Measurements from ENCODE around the gene HSD17B12. TPM values are rescaled to one million over a fixed set of nuclear protein-coding genes. Genes with fewer than 3 reads are reported as not detected.

The HSD17B12 gene
- total and polyA plus RNA-seq, 2 of the 13 experiments (the other 11 are each of a cell fraction or from before 2014, with no cell fraction given) = 50.3 to 117 TPM

- no peak for FAIRE-seq
- H4K20me1 ChIP-seq (ENCODE audit: insufficient read depth, low read length) = peaks cover 29% of the 10 kb centered on the region
- no peaks in the 10 kb centered on the region for H3K27me3 ChIP-seq (ENCODE audit: control insufficient read depth in 1 of 2, insufficient read depth in 2 of 2, low read length in 2 of 2)
- H3K9me3 ChIP-seq (ENCODE audit: low read length) = no peaks in the 10 kb centered on the region
- TF ChIP-seq NFE2L2 (IDR thresholded peaks at IDR 0.05; ENCODE audit: low read length) = peak; percentile 53; the same call in 1 of the 2 replicates
- no peak for TF ChIP-seq NCOR1 (IDR thresholded peaks at IDR 0.05; ENCODE audit: borderline replicate concordance, low read length)
- no peak overlapping the region for H2AFZ ChIP-seq (ENCODE audit: low read length)
- H3K36me3 ChIP-seq (replicated peaks in 1 of 2; ENCODE audit: control insufficient read depth in 1 of 2, insufficient read depth in 2 of 2, low read length in 2 of 2) = peaks cover 2 to 33% of the 10 kb centered on the region in 2 experiments; a peak in 4 of 5 replicates
- in situ Hi-C loops (cut with HindIII; ENCODE audit: extremely low pct_ligation_motif_present, low pct_unique_long_range_greater_than_20kb) (no loop called here), intact Hi-C loops (cut with micrococcal nuclease; ENCODE audit: unreplicated experiment) (no loop called here)
- DNase-seq (ENCODE audit: low spot score) = no peak
- H3K79me2 ChIP-seq (ENCODE audit: insufficient read depth, low read length) = peaks cover 78% of the 10 kb centered on the region
- POLR2A ChIA-PET = no interaction called here
- no peak overlapping the region for H3K4me2 ChIP-seq (ENCODE audit: low read depth, low read length)
- no peak overlapping the region for H3K27ac ChIP-seq (ENCODE audit: extremely low read length, insufficient read depth, low read length)
- WGBS (ENCODE audit: low lambda C conversion rate) = 92% methylated on average over 1 of the region's 1 CpG
- H3K4me3 ChIP-seq (replicated peaks in 1 of 3; ENCODE audit: insufficient read depth in 1 of 3, low read depth in 2 of 3, low read length in 3 of 3) = no peak overlapping the region
- no peak overlapping the region for H3K9ac ChIP-seq (ENCODE audit: insufficient read depth, low read depth, low read length)
- no TSS peak for BruUV-seq (replicated peaks)
- H3K4me1 ChIP-seq (ENCODE audit: insufficient read depth, low read length) = peaks cover 11% of the 10 kb centered on the region; the same call in 1 of the 2 replicates
- no peak for ATAC-seq
- CTCF ChIA-PET (ENCODE audit: low intra/inter-chr PET ratio, low total read pairs) = no interaction called here
Measured at GRCh38 chr11:43691806-43692205, 11.3 kb downstream of the HSD17B12 start.

- DNase-seq (ENCODE audit: low spot score) (no peak), ATAC-seq (no peak), FAIRE-seq (no peak)
- intact Hi-C loops (cut with micrococcal nuclease; ENCODE audit: unreplicated experiment) = no loop called here
- H3K79me2 ChIP-seq (ENCODE audit: insufficient read depth, low read length) = peaks cover 77% of the 10 kb centered on the region
- ChIA-PET CTCF (ENCODE audit: low intra/inter-chr PET ratio, low total read pairs) (no interaction called here), POLR2A (interaction anchor here (1.0 kb wide), 1 partner anchor 13 kb away, joined by 3 read pairs; the partner anchor contains the start of gene HSD17B12)
- no peaks in the 10 kb centered on the region for H3K9me3 ChIP-seq (ENCODE audit: low read length)
- no peak overlapping the region for H3K9ac ChIP-seq (ENCODE audit: insufficient read depth, low read depth, low read length)
- no peak overlapping the region for H3K27ac ChIP-seq (ENCODE audit: extremely low read length, insufficient read depth, low read length)
- H3K27me3 ChIP-seq (ENCODE audit: control insufficient read depth in 1 of 2, insufficient read depth in 2 of 2, low read length in 2 of 2) = no peaks in the 10 kb centered on the region
- BruUV-seq (replicated peaks) = no TSS peak
- peaks cover 2 to 36% of the 10 kb centered on the region in 2 experiments; a peak in 3 of 5 replicates for H3K36me3 ChIP-seq (replicated peaks in 1 of 2; ENCODE audit: control insufficient read depth in 1 of 2, insufficient read depth in 2 of 2, low read length in 2 of 2)
- 95% methylated on average over 2 of the region's 2 CpGs for WGBS (ENCODE audit: low lambda C conversion rate)
- H4K20me1 ChIP-seq (ENCODE audit: insufficient read depth, low read length) = peaks cover 19% of the 10 kb centered on the region
- in situ Hi-C loops (cut with HindIII; ENCODE audit: extremely low pct_ligation_motif_present, low pct_unique_long_range_greater_than_20kb) = no loop called here
- no peak overlapping the region for H3K4me2 ChIP-seq (ENCODE audit: low read depth, low read length)
- peaks cover 6% of the 10 kb centered on the region; the same call in 1 of the 2 replicates for H3K4me1 ChIP-seq (ENCODE audit: insufficient read depth, low read length)
- H2AFZ ChIP-seq (ENCODE audit: low read length) = no peak overlapping the region
- TF ChIP-seq HOXA3 (CRISPR knock-in tag; IDR thresholded peaks at IDR 0.05) (no peak), ZNF547 (CRISPR knock-in tag; IDR thresholded peaks at IDR 0.05) (no peak)
- H3K4me3 ChIP-seq (replicated peaks in 1 of 3; ENCODE audit: insufficient read depth in 1 of 3, low read depth in 2 of 3, low read length in 3 of 3) = no peak overlapping the region
Measured at GRCh38 chr11:43693069-43693468, 12.5 kb downstream of the HSD17B12 start.
